ENCODE data around the gene ZNF132. TPM values are rescaled to one million over a fixed set of nuclear protein-coding genes. Genes with fewer than 3 reads are reported as not detected.

The ZNF132 gene
- total and polyA plus RNA-seq, 2 experiments from 2014 or later: 2.2 to 5.2 TPM

- no peak for DNase-seq (ENCODE audit: low spot score)
- H3K4me3 Mint-ChIP-seq: no peak overlapping the region
- no peak overlapping the region for H3K4me2 ChIP-seq
- H3F3A ChIP-seq (replicated peaks; ENCODE audit: low read depth): no peaks in the 10 kb centered on the region
- no peaks in the 10 kb centered on the region for H3K4me1 ChIP-seq (ENCODE audit: insufficient read depth)
- no peak overlapping the region for H3K27ac ChIP-seq (ENCODE audit: low read depth)
- peaks cover 4% of the 10 kb centered on the region; the same call in 1 of the 2 replicates for H3K9me2 ChIP-seq (ENCODE audit: insufficient read depth)
- H3K36me3 Mint-ChIP-seq (ENCODE audit: low read depth): no peaks in the 10 kb centered on the region; the same call in 2 of the 3 replicates
- H3K4me1 Mint-ChIP-seq: peaks cover 3% of the 10 kb centered on the region; the same call in 2 of the 3 replicates
- no peak overlapping the region for H3K4me3 ChIP-seq
- H3K27me3 Mint-ChIP-seq (ENCODE audit: insufficient read depth, low read depth, poor library complexity): peaks cover 5% of the 10 kb centered on the region
- H2AFZ ChIP-seq: no peak overlapping the region
- no peaks in the 10 kb centered on the region for H3K9me3 Mint-ChIP-seq
- no peaks in the 10 kb centered on the region for H3K36me3 ChIP-seq (ENCODE audit: insufficient read depth)
- no peak for ATAC-seq
- H4K20me1 ChIP-seq (replicated peaks; ENCODE audit: insufficient read depth): no peaks in the 10 kb centered on the region
- H3K79me2 ChIP-seq (replicated peaks; ENCODE audit: insufficient read depth): no peaks in the 10 kb centered on the region
- no peaks in the 10 kb centered on the region for H3K27me3 ChIP-seq (ENCODE audit: insufficient read depth)
- TF ChIP-seq, protein P1, sequence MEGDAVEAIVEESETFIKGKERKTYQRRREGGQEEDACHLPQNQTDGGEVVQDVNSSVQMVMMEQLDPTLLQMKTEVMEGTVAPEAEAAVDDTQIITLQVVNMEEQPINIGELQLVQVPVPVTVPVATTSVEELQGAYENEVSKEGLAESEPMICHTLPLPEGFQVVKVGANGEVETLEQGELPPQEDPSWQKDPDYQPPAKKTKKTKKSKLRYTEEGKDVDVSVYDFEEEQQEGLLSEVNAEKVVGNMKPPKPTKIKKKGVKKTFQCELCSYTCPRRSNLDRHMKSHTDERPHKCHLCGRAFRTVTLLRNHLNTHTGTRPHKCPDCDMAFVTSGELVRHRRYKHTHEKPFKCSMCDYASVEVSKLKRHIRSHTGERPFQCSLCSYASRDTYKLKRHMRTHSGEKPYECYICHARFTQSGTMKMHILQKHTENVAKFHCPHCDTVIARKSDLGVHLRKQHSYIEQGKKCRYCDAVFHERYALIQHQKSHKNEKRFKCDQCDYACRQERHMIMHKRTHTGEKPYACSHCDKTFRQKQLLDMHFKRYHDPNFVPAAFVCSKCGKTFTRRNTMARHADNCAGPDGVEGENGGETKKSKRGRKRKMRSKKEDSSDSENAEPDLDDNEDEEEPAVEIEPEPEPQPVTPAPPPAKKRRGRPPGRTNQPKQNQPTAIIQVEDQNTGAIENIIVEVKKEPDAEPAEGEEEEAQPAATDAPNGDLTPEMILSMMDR (conservative IDR thresholded peaks at IDR 0.05; ENCODE audit: low read depth in 2 of 2): no peak
- TF ChIP-seq CREB1 (CRISPR knock-in tag; IDR thresholded peaks at IDR 0.05; ENCODE audit: low read depth) (no peak), EZH2phosphoT487 (IDR thresholded peaks at IDR 0.05; ENCODE audit: unreplicated experiment) (no peak), JUNB (IDR thresholded peaks at IDR 0.05; ENCODE audit: unreplicated experiment) (no peak), ZNF462 (CRISPR knock-in tag; IDR thresholded peaks at IDR 0.05) (no peak), ZNF114 (CRISPR knock-in tag; IDR thresholded peaks at IDR 0.05) (no peak), ZNF331 (CRISPR knock-in tag; IDR thresholded peaks at IDR 0.05; ENCODE audit: low read depth) (no peak), EZH2 (IDR thresholded peaks at IDR 0.05; ENCODE audit: low read depth, unreplicated experiment) (no peak)
- H3K27ac Mint-ChIP-seq: no peak overlapping the region
Observed at GRCh38 chr19:58460039-58460438, 20.1 kb upstream of the ZNF132 start.
